Upper lobe of left lung (tissue), 4 donors: ENCODE results near the gene PER2.

Experiments
- POLR2A ChIP-seq, 4 donors: fragments of 450-650 bp; IDR thresholded peaks; one replicate each; pipeline ENCODE4 v1.5.1; 2016 to 2017; ENCODE audit warnings: antibody characterized with exemption in 4 of 4, mild to moderate bottlenecking in 2 of 4
- TF ChIP-seq, protein P1 (sequence below), 6 experiments: fragments of 450-650 bp in 4 of 6; fragments of 200-600 bp in 2 of 6; sonication (generic) in 2 of 6; IDR thresholded peaks; one replicate each; pipeline ENCODE4 v1.5.1; 2016 to 2019; ENCODE audit warnings: antibody characterized with exemption in 6 of 6

GRCh38 chr2:238285653-238286082 lies 2.7 kb downstream of the PER2 start:
- TF ChIP-seq POLR2A (IDR thresholded peaks at IDR 0.05) = peak in 2 of 4 donors; percentile 22 to 28
- TF ChIP-seq, protein P1, sequence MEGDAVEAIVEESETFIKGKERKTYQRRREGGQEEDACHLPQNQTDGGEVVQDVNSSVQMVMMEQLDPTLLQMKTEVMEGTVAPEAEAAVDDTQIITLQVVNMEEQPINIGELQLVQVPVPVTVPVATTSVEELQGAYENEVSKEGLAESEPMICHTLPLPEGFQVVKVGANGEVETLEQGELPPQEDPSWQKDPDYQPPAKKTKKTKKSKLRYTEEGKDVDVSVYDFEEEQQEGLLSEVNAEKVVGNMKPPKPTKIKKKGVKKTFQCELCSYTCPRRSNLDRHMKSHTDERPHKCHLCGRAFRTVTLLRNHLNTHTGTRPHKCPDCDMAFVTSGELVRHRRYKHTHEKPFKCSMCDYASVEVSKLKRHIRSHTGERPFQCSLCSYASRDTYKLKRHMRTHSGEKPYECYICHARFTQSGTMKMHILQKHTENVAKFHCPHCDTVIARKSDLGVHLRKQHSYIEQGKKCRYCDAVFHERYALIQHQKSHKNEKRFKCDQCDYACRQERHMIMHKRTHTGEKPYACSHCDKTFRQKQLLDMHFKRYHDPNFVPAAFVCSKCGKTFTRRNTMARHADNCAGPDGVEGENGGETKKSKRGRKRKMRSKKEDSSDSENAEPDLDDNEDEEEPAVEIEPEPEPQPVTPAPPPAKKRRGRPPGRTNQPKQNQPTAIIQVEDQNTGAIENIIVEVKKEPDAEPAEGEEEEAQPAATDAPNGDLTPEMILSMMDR (IDR thresholded peaks at IDR 0.05) = peak in 1 of 6 experiments; percentile 33
